Measurements from ENCODE around the gene TBCD. TPM values are rescaled to one million over a fixed set of nuclear protein-coding genes. Genes with fewer than 3 reads are reported as not detected.

TBCD gene
- total RNA-seq, 1 experiment from 2014 or later, result 129 TPM

DNA sequence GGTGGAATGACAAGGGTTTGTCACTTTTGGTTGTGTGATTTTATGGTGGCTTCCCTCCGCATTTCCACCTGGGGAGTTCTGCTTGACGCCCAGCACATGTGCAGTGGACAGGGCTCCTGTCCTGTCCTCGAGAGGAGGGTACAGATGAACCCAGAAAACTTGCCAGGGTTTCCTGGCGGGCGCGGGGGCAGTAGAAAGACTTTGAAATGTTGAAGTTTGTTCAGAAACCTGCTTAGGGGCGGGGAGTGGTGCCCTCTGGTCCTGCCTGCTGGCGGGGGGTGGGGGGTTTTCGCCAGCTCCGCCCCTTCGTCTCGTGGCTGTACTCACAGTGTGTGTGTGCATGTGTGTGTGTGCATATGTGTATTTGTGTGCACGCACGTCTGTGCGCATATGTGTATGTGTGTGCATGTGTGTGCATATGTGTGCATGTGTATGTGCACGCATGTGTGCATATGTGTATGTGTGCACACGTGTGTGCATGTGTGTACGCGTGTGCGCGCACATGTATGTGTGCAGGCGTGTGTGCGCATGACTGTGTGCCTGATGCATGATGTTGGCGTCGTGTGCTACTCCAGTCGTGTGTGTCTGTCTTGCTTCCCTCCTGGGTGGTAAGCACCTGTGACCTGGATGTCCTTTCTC is 28.6 kb upstream of the TBCD start:
- H3T11ph ChIP-seq (ENCODE audit: low read length), result no peak overlapping the region
- no peaks in the 10 kb centered on the region for H3K9me3 ChIP-seq (ENCODE audit: control insufficient read depth, low read depth, low read length)
- no peak overlapping the region for H2BK120ac ChIP-seq (ENCODE audit: low read depth, low read length, poor library complexity, severe bottlenecking)
- no peak overlapping the region for H3K18ac ChIP-seq (ENCODE audit: insufficient read length, low read depth, low read length)
- peak overlapping the region in 2 of 3 experiments; percentile 8 to 89; a peak in 3 of 7 replicates for H3K27ac Mint-ChIP-seq
- H3K9ac ChIP-seq (ENCODE audit: extremely low read depth, insufficient read length, low read length), result no peak overlapping the region
- H2BK5ac ChIP-seq (ENCODE audit: insufficient read length, low read length), result no peak overlapping the region
- H3K14ac ChIP-seq (ENCODE audit: insufficient read depth, low read length), result no peak overlapping the region
- no peak overlapping the region for H3K23ac ChIP-seq (ENCODE audit: insufficient read length, low read depth, low read length)
- no peak overlapping the region for H2BK20ac ChIP-seq (ENCODE audit: low read depth, low read length, poor library complexity, severe bottlenecking)
- H3K23me2 ChIP-seq (ENCODE audit: insufficient read length, low read depth, low read length, poor library complexity, severe bottlenecking), result no peaks in the 10 kb centered on the region
- no peak overlapping the region for H3K56ac ChIP-seq (ENCODE audit: insufficient read length, low read depth, low read length)
- H3K4ac ChIP-seq (ENCODE audit: low read depth, low read length), result no peak overlapping the region
- no peaks in the 10 kb centered on the region for H3K4me1 Mint-ChIP-seq
- no peaks in the 10 kb centered on the region for H3K9me3 Mint-ChIP-seq
- no peak overlapping the region for H4K91ac ChIP-seq (ENCODE audit: insufficient read length, low read depth, low read length)
- no peak overlapping the region for H4K8ac ChIP-seq (replicated peaks; ENCODE audit: insufficient read length, low read depth, low read length)
- H2BK15ac ChIP-seq (ENCODE audit: low read depth, low read length), result no peak overlapping the region
- no peak overlapping the region for H2BK12ac ChIP-seq (ENCODE audit: insufficient read length, low read depth, low read length)
- H2AK5ac ChIP-seq (ENCODE audit: insufficient read length, low read length), result no peak overlapping the region
- H3K4me2 ChIP-seq (ENCODE audit: insufficient read depth, insufficient read length, low read length), result no peak overlapping the region
- no peak overlapping the region for H2AFZ ChIP-seq (ENCODE audit: low read length)
- H3K4me1 ChIP-seq (ENCODE audit: insufficient read depth, low read length), result no peaks in the 10 kb centered on the region
- H3K27me3 ChIP-seq (ENCODE audit: insufficient read depth, low read length), result no peaks in the 10 kb centered on the region; the same call in 1 of the 2 replicates
- no CpG with 5 or more reads among the region's 26 CpGs for WGBS (ENCODE audit: extremely low coverage, insufficient read length, low lambda C conversion rate)
- H4K5ac ChIP-seq (ENCODE audit: insufficient read length, low read depth, low read length), result no peak overlapping the region
- no peaks in the 10 kb centered on the region for H3K79me1 ChIP-seq (ENCODE audit: insufficient read depth, low read depth, low read length, poor library complexity, severe bottlenecking)
- H3K27me3 Mint-ChIP-seq (ENCODE audit: low read depth), result no peaks in the 10 kb centered on the region
- peaks cover 13 to 60% (median 59%) of the 10 kb centered on the region in 3 experiments; a peak in 6 of 7 replicates for H3K36me3 Mint-ChIP-seq (ENCODE audit: insufficient read depth in 1 of 3, low read depth in 3 of 3)
- DNase-seq, result no peak
- no peak overlapping the region for H3K4me3 Mint-ChIP-seq
- 0 out of 2 replicates have a peak, but pooled peaks cover 2% of the 10 kb centered on the region for H3K79me2 ChIP-seq (ENCODE audit: insufficient read depth, low read length)
- TF ChIP-seq, protein P1, sequence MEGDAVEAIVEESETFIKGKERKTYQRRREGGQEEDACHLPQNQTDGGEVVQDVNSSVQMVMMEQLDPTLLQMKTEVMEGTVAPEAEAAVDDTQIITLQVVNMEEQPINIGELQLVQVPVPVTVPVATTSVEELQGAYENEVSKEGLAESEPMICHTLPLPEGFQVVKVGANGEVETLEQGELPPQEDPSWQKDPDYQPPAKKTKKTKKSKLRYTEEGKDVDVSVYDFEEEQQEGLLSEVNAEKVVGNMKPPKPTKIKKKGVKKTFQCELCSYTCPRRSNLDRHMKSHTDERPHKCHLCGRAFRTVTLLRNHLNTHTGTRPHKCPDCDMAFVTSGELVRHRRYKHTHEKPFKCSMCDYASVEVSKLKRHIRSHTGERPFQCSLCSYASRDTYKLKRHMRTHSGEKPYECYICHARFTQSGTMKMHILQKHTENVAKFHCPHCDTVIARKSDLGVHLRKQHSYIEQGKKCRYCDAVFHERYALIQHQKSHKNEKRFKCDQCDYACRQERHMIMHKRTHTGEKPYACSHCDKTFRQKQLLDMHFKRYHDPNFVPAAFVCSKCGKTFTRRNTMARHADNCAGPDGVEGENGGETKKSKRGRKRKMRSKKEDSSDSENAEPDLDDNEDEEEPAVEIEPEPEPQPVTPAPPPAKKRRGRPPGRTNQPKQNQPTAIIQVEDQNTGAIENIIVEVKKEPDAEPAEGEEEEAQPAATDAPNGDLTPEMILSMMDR (conservative IDR thresholded peaks at IDR 0.05), result no peak
- peaks cover 2% of the 10 kb centered on the region for H4K20me1 ChIP-seq (ENCODE audit: control insufficient read depth, insufficient read depth, insufficient read length)
- H3K27ac ChIP-seq (ENCODE audit: insufficient read length, low read depth, low read length), result no peak overlapping the region
